Tibial artery (tissue), 4 donors: ENCODE results near the gene ZDHHC11.
"Not testable (repeated sequence)": the region's sequence is repeated elsewhere in the genome, so short reads cannot be mapped to it uniquely, and the experiment has no call there.

Source experiments
- DNase-seq, 2 donors: peaks; one replicate each; pipeline ENCODE4 v3.0.0-alpha.2; 2019
- H3K27ac ChIP-seq, 2 donors: fragments of 200-600 bp; sonication (generic) in 1 of 2; 1 replicate in 1 of 2; 2 replicates in 1 of 2; pipeline ENCODE4 v1.5.1; 2018 to 2019; ENCODE audit warnings: mild to moderate bottlenecking in 1 of 2
- H3K27me3 ChIP-seq, 2 donors: fragments of 200-600 bp; sonication (generic) in 1 of 2; one replicate each; pipeline versions ENCODE4 v1.5.1 to v1.6.0; 2016 to 2019
- H3K36me3 ChIP-seq, 3 donors: fragments of 200-600 bp; sonication (generic) in 2 of 3; one replicate each; pipeline ENCODE4 v1.5.1; 2016 to 2019; ENCODE audit warnings: mild to moderate bottlenecking in 2 of 3
- H3K4me1 ChIP-seq, 4 donors: fragments of 200-600 bp; sonication (generic) in 2 of 4; 1 replicate in 3 of 4; 2 replicates in 1 of 4; pipeline ENCODE4 v1.5.1; 2016 to 2019
- H3K4me3 ChIP-seq, 2 donors: fragments of 200-600 bp; sonication (generic) in 1 of 2; 1 replicate in 1 of 2; 2 replicates in 1 of 2; pipeline ENCODE4 v1.5.1; 2018 to 2019; ENCODE audit warnings: mild to moderate bottlenecking in 2 of 2
- H3K9me3 ChIP-seq, 3 donors: fragments of 200-600 bp; sonication (generic) in 1 of 3; one replicate each; pipeline ENCODE4 v1.5.1; 2016 to 2019
- CTCF ChIP-seq, 2 experiments: fragments of 200-600 bp in 1 of 2; fragments of 450-650 bp in 1 of 2; IDR thresholded peaks; one replicate each; pipeline ENCODE4 v1.5.1; 2017 to 2019; ENCODE audit warnings: antibody characterized with exemption in 2 of 2, mild to moderate bottlenecking in 1 of 2, moderate library complexity in 1 of 2
- intact Hi-C: fragments of 100-400 bp; cut with DNase I; formaldehyde crosslinking; loops from one replicate; pipeline ENCODE4 v1.15.0; 2023; ENCODE audit warnings: low total_unique reads

Gene ZDHHC11

DNA sequence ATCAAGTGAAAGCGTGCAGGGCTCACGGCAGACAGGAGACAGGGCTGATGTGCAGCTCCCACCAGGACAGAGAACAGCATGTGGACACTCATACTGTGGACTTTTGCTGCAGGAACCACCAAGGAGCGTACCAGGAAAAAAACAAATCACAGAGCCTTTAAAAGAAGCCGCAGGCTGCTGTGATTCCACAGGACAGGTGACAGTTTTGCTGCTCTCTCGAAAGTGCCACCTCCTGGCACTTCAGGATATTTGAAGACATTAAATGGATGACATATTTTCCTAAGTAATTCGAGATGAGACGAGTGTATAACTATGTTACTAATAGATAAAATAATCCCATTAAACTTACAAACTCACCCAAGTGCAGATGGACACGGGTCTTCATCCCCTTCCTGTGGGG is 29.3 kb downstream of the ZDHHC11 start:
- Histone ChIP-seq H3K4me1 (no peaks in the 10 kb centered on the region), H3K27me3 (no peaks in the 10 kb centered on the region), H3K36me3 (peaks cover 0 to 16% (median 0%) of the 10 kb centered on the region in 3 donors), H3K4me3 (no peak overlapping the region), H3K9me3 (peaks cover 0 to 2% (median 0%) of the 10 kb centered on the region in 3 donors), H3K27ac (no peak overlapping the region)
- intact Hi-C loops: no loop called here
- DNase-seq: no peak
- no peak for TF ChIP-seq CTCF (IDR thresholded peaks at IDR 0.05)

GRCh38 chr5:820245-820644 is 30.5 kb downstream of the ZDHHC11 start:
- H3K27ac ChIP-seq: no peak overlapping the region
- no peaks in the 10 kb centered on the region for H3K4me1 ChIP-seq
- no peak for DNase-seq
- no peak for TF ChIP-seq CTCF (IDR thresholded peaks at IDR 0.05)
- H3K4me3 ChIP-seq: no peak overlapping the region
- peaks cover 0 to 16% (median 0%) of the 10 kb centered on the region in 3 donors for H3K36me3 ChIP-seq
- peaks cover 0 to 6% (median 4%) of the 10 kb centered on the region in 3 donors for H3K9me3 ChIP-seq
- intact Hi-C loops: no loop called here
- no peaks in the 10 kb centered on the region for H3K27me3 ChIP-seq

DNA sequence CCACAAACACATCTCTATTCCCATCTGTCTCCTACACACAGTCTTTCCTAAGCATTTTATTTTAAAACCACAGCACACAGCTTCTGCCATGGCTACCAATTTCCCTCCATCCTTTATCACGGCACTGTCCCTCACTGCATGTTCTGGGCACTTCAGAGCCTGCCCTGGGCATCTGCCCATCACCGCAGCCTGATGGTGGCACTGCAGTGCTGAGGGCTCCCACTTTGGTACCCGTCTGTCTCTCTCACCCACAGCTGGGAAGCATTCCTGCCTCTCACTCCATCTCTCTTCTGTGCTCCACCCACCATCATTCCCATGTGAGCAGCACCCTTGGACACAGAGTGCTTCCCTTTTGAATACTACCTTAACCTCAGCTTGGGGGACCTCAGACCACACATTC is 31.7 kb downstream of the ZDHHC11 start:
- no peak overlapping the region for H3K27ac ChIP-seq
- H3K4me1 ChIP-seq: no peaks in the 10 kb centered on the region
- intact Hi-C loops: no loop called here
- H3K9me3 ChIP-seq: peaks cover 0 to 6% (median 4%) of the 10 kb centered on the region in 3 donors
- H3K36me3 ChIP-seq: peaks cover 0 to 6% (median 0%) of the 10 kb centered on the region in 3 donors
- H3K4me3 ChIP-seq: no peak overlapping the region
- H3K27me3 ChIP-seq: no peaks in the 10 kb centered on the region
- no peak for TF ChIP-seq CTCF (IDR thresholded peaks at IDR 0.05)
- no peak for DNase-seq

DNA sequence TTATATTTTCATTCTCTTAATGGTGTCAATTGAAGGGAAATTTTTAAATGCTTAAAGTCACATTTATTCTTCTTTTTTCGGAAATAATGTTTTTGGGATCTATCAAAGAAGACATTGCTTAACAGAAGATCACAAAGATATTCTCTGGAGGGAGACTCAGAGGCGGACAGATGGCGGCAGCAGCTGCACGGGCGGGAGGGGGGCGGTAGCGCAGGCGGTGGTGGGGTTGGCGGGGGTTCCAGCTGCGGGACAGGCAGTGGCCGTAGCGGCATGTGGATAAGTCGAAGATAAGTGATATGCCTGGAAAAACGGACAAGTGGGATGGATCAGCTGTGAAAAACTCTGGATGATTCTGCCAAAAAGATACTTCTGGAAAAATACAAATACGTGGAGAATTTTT is 34.6 kb downstream of the ZDHHC11 start:
- no peak for TF ChIP-seq CTCF (IDR thresholded peaks at IDR 0.05)
- no peak for DNase-seq
- intact Hi-C loops: no loop called here

GRCh38 chr5:815449-815848 is 35.3 kb downstream of the ZDHHC11 start:
- no peak for DNase-seq
- no peaks in the 10 kb centered on the region for H3K27me3 ChIP-seq
- H3K9me3 ChIP-seq: peaks cover 0 to 6% (median 4%) of the 10 kb centered on the region in 3 donors
- H3K27ac ChIP-seq: no peak overlapping the region
- no peaks in the 10 kb centered on the region for H3K36me3 ChIP-seq
- TF ChIP-seq CTCF (IDR thresholded peaks at IDR 0.05): no peak
- intact Hi-C loops: no loop called here
- no peaks in the 10 kb centered on the region for H3K4me1 ChIP-seq
- H3K4me3 ChIP-seq: no peak overlapping the region

More for the DNA sequence above, 34.6 kb downstream of the ZDHHC11 start:
- Histone ChIP-seq H3K4me3 (no peak overlapping the region), H3K9me3 (peaks cover 0 to 6% (median 4%) of the 10 kb centered on the region in 3 donors), H3K36me3 (no peaks in the 10 kb centered on the region), H3K4me1 (no peaks in the 10 kb centered on the region), H3K27ac (no peak overlapping the region), H3K27me3 (no peaks in the 10 kb centered on the region)

DNA sequence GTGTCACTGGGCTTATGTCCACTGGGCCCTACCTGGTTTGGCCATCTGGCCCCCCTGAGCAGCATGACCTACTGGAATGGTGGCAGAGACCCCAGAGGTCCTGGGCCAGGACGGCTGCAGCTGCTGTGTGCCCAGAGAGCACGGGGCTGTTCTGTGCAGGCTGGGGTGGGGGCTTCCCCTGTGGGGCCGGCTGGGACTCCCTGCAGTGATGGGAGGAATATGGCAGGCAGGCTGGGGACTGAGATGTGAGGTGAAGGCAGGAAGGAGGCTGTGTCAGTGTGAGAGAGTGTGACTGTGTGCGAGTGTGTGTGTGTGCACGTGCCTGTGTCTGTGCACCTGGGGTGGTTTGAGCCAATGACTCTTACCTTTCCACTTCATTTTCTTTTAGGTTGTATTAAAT is 37.2 kb downstream of the ZDHHC11 start:
- H3K36me3 ChIP-seq, DNase-seq, H3K27me3 ChIP-seq, intact Hi-C loops, H3K27ac ChIP-seq, H3K9me3 ChIP-seq, H3K4me3 ChIP-seq, H3K4me1 ChIP-seq: not testable (repeated sequence)

DNA sequence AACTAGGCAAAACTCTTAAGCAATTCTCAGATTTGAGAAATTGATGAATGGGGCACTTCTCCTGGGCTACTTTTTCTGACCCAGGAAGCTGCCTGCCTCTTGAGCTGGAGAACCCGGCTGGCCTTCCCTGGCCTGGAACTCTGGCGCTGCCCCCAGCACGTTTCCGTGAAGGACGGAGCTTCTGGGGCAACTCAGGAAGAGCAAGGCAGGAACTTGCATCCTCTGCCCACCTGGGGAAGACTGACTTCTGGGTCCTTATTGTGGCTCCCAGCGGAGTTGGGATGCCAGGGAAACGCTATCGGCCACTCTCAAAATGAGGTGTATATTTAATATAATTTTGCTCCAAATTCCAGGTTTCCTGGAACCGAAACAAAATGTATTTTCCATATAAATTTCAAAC is 39.4 kb downstream of the ZDHHC11 start:
- H3K4me3 ChIP-seq, intact Hi-C loops, H3K4me1 ChIP-seq, H3K36me3 ChIP-seq, H3K27ac ChIP-seq, H3K9me3 ChIP-seq, H3K27me3 ChIP-seq, DNase-seq: not testable (repeated sequence)

DNA sequence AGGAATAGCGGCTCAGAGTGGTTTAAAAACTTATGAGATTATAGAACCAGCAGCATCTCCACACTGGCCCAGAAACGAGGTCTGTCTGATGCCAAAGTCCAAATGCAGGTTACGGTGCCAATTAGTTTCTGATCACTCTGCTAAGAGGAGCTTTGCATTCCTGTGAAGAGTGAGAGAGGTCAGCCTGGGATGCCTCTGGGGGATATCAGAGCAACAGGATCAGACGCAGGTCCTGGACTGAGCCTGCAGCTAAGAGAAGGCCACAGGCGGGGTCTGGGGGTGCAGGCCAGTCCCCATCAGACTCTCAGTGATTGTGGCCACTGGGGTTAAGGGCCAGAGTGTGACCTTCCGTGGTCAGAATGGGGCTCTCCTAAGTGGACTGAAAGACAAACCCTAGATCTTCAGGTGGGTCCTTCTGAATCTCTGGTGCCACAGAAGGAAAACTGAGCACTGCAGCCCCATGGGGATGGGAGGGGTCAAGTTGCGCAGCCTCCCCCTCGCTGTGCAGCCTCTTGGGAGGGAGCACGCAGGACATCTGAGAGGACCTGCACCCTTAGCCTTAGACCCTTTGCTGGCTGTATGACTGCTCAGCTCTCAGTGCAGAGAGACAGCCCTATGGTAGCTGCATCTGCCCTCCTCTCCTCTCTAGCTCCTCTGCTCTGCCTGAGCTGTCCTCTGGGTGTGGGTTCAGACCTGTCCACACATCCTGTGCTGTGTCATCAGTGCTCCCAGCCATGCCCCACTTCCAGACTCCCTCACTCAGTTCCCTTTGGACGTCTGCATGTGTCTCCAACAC is 42.9 kb downstream of the ZDHHC11 start:
- H3K27me3 ChIP-seq, H3K36me3 ChIP-seq, H3K4me1 ChIP-seq, H3K4me3 ChIP-seq, DNase-seq, H3K27ac ChIP-seq, H3K9me3 ChIP-seq, intact Hi-C loops: not testable (repeated sequence)
